ENCODE data around the gene DIRAS1.
"Not testable (repeated sequence)": the region's sequence is repeated elsewhere in the genome, so short reads cannot be mapped to it uniquely, and the experiment has no call there.

DIRAS1 gene

DNA sequence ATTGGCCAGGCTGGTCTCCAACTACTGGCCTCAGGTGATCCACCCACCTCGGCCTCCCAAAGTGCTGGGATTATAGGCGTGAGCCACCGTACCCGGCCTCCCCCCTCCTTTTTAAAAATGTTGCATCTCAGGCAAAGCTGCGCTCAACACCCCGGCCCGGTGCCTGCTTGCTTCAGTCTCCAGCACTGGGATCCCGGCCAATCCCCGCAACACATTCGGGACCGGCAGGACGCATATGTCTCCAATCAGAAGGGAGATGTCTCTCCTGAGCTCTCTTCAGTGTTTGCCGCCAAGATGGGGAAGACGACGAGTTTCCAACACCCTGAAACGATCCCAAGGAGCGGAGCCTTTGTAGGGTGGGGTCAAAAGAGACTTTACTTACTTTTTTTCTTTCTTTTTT lies 34.8 kb downstream of the DIRAS1 start:
- H3K4me1 ChIP-seq: peaks cover 39% of the 10 kb centered on the region
- no peak for TF ChIP-seq Cebpa-rat (IDR thresholded peaks at IDR 0.05)
- H3K9ac ChIP-seq: no peak overlapping the region
- H3K9me3 ChIP-seq: peaks cover 78% of the 10 kb centered on the region
- H3K4me2 ChIP-seq: no peak overlapping the region; the same call in 1 of the 2 replicates
- H3K4me3 ChIP-seq: no peak overlapping the region
- H3K27me3 ChIP-seq: no peaks in the 10 kb centered on the region
- peaks cover 17% of the 10 kb centered on the region for H4K20me1 ChIP-seq
- H3K36me3 ChIP-seq: peaks cover 94% of the 10 kb centered on the region
- H3K27ac ChIP-seq: no peak overlapping the region

DNA sequence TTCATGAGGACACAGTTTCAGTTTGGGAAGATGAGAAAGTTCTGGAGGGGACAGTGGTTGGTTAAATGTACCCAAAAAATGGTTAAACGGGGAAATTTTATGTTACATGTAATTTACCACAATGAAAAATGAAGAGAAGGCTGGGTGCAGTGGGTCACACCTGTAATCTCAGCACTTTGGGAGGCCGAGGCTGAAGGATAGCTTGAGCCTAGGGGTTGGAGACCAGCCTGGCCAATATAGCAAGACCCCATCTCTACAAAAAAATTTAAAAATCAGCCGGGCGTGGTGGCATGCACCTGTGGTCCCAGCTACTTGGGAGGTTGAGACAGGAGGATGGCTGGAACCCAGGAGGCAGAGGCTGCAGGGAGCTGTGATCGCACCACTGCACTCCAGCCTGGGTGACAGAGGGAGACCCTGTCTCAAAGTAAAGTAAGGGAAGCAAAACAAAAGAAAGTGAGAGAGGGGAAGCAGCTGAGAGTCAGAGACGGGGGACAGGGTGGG lies 35.9 kb downstream of the DIRAS1 start:
- Histone ChIP-seq H3K4me3 (no peak overlapping the region), H3K36me3 (peaks cover 85% of the 10 kb centered on the region), H3K4me1 (peaks cover 50% of the 10 kb centered on the region), H3K9me3 (peaks cover 67% of the 10 kb centered on the region), H4K20me1 (peaks cover 17% of the 10 kb centered on the region), H3K4me2 (peak overlapping the region; percentile 37; the same call in 1 of the 2 replicates), H3K9ac (no peak overlapping the region), H3K27ac (peak overlapping the region; percentile 22; the same call in 1 of the 2 replicates), H3K27me3 (no peaks in the 10 kb centered on the region)
- no peak for TF ChIP-seq Cebpa-rat (IDR thresholded peaks at IDR 0.05)

DNA sequence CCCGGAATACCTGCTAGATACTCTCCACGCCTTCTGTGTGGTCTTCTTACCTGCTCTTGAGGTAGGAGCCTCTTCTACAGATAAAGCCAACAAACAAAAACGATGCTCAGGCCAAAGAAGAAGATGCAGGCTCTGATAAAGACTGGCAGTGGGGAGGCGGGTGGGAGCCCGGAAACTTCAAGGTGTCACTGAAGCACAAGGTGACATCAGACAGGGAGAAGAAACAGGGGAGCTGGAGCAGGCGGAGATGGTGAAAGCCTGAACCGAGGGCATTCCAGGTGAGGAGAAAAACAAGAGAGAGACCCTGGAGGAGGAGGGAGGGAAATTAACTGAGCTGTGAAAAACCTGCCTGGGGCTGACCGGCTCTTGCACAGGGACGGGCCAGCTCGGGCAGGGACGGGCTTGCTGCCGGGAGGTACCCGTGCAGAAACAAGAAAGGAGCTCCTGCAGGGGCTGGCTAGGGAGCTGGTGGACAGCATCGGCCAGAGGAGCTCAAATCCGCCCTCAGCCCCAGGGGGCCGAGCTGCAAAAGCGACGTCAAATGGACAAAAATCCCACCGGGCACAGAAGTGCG lies 37.7 kb downstream of the DIRAS1 start:
- no peak for TF ChIP-seq Cebpa-rat (IDR thresholded peaks at IDR 0.05)
- Histone ChIP-seq H3K9ac (no peak overlapping the region), H3K4me3 (no peak overlapping the region), H3K27ac (0 out of 2 replicates have a peak overlapping the region, but pooled peaks have one; percentile 41), H3K4me2 (peak overlapping the region; percentile 32; the same call in 1 of the 2 replicates), H3K36me3 (peaks cover 85% of the 10 kb centered on the region), H3K4me1 (peaks cover 68% of the 10 kb centered on the region), H3K9me3 (peaks cover 52% of the 10 kb centered on the region), H3K27me3 (no peaks in the 10 kb centered on the region), H4K20me1 (peaks cover 33% of the 10 kb centered on the region)

DNA sequence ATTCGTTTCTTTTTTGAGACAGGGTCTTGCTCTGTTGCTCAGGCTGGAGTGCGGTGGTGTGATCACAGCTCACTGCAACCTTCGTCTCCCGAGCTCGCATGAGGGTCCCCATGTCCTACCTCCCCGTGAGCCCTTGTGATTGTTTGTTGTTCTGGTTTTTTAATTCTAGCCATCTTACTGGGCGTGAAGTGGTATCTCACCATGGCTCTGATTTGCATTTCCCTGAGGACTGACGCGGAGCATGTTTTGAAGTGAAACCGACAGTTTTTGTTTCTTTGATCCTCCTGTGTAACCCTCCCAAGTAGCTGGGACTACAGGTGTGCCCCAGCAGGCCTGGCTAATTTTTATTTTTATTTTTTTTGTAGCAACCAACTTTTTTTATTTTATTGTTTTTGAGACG lies 40.4 kb downstream of the DIRAS1 start:
- H3K4me2 ChIP-seq: peak overlapping the region; percentile 62

DNA sequence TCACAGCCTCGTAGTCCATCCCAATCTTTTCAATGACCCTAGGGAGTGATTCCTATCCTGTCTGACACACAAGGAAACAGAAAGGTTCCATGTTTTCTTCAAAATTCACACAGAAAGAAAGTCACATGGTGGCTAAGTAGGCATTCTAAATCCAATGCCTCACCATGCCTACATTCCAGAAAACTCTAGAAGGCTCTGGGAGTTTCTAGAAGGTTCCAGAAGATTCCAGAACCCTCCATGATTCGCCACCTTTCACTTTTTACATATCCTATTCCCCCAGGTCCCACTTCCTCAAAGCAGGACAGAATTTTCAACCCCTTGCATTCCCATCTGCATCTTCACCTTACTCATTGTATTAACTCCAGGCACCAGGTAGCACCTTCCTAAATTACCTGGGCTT lies 41.7 kb downstream of the DIRAS1 start:
- Histone ChIP-seq H3K27ac (peak overlapping the region; percentile 22; the same call in 1 of the 2 replicates), H3K4me3 (no peak overlapping the region), H3K9me3 (peaks cover 17% of the 10 kb centered on the region), H4K20me1 (peaks cover 66% of the 10 kb centered on the region), H3K4me1 (peaks cover 86% of the 10 kb centered on the region), H3K4me2 (peak overlapping the region; percentile 62; the same call in 1 of the 2 replicates), H3K9ac (no peak overlapping the region), H3K27me3 (no peaks in the 10 kb centered on the region), H3K36me3 (peaks cover 86% of the 10 kb centered on the region)
- TF ChIP-seq Cebpa-rat (IDR thresholded peaks at IDR 0.05): no peak

More for the DNA sequence above, 40.4 kb downstream of the DIRAS1 start:
- Histone ChIP-seq H3K9ac (no peak overlapping the region), H4K20me1 (peaks cover 59% of the 10 kb centered on the region), H3K27me3 (no peaks in the 10 kb centered on the region), H3K4me3 (peak overlapping the region; percentile 28; the same call in 1 of the 2 replicates), H3K27ac (peak overlapping the region; percentile 68; the same call in 1 of the 2 replicates), H3K36me3 (peaks cover 83% of the 10 kb centered on the region), H3K9me3 (peaks cover 25% of the 10 kb centered on the region), H3K4me1 (peaks cover 89% of the 10 kb centered on the region)
- TF ChIP-seq Cebpa-rat (IDR thresholded peaks at IDR 0.05): no peak

DNA sequence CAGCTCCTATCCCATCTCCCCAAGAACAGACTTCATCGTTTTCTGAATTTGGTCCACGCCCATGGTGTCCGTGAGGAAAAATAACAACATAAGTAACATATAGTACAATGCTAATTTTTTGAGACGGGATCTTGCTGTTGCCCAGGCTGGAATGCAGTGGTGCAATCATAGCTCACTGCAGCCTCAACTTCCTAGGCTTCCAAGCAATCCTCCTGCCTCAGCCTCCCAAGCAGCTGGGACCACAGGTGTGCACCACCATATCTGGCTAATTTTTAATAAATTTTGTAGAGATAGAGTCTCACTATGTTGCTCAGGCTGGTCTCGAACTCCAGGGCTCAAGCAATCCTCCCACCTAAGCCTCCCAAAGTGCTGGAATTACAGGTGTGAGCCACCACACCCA lies 42.2 kb downstream of the DIRAS1 start:
- peaks cover 69% of the 10 kb centered on the region for H4K20me1 ChIP-seq
- H3K9me3 ChIP-seq: peaks cover 14% of the 10 kb centered on the region; the same call in 1 of the 2 replicates
- H3K27me3 ChIP-seq, H3K9ac ChIP-seq, H3K4me3 ChIP-seq, H3K27ac ChIP-seq: not testable (repeated sequence)
- peaks cover 86% of the 10 kb centered on the region for H3K36me3 ChIP-seq
- H3K4me1 ChIP-seq: peaks cover 85% of the 10 kb centered on the region
- peak overlapping the region; percentile 47 for H3K4me2 ChIP-seq

DNA sequence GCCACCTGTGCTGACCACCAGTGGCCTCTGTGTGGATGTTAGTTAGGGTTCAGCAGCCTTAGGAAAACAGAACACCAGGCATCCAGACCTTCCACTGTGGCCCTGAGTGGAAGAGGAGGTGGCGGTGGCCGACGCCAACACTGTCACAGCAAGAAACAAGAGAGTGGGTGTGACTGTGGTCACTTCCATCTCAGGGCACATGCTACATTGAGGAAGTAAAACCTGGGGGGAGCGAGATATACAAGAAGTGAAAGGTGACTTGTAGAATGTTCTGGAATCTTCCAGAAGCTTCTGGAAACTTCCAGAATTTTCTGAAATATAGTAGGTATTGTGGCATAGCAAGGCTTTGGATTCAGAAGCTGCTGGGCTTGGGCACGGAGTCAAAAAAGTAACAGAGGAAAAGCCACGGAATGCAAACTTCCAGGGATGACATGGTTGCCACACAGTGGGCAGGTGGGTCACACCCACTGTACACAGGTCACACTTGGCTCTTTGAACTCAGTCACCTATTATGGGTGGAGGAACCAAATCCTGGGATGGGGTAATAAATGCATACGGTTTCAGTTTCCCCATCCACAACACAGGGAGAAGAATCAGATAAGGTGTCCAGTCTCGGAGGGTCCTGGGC lies 43.0 kb downstream of the DIRAS1 start:
- Histone ChIP-seq H3K27me3 (no peaks in the 10 kb centered on the region), H4K20me1 (peaks cover 70% of the 10 kb centered on the region), H3K9me3 (peaks cover 13% of the 10 kb centered on the region; the same call in 1 of the 2 replicates), H3K27ac (no peak overlapping the region), H3K4me1 (peaks cover 77% of the 10 kb centered on the region), H3K36me3 (peaks cover 84% of the 10 kb centered on the region), H3K9ac (peak overlapping the region; percentile 27; the same call in 1 of the 2 replicates), H3K4me2 (peak overlapping the region; percentile 47), H3K4me3 (no peak overlapping the region)
- TF ChIP-seq Cebpa-rat (IDR thresholded peaks at IDR 0.05): no peak

DNA sequence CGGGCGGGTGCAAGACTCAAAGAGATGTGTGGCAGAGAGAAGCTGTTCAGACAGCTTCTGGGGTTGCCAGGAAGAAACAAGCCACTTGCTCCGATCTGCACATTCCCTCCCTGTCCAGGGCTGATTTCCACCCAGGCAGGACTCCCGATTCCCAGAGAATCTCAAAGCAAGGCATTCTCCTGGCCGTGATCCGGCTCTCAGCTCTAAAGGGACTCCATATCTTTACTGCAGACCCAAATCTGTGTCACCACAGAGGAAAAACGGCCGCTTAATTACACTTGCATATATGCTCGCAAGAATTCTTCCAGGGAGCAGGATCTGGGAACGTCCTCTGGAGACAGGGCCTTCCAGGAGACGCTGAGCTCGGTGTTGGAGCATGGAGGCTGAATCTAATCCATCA lies 44.3 kb downstream of the DIRAS1 start:
- Histone ChIP-seq H3K27ac (no peak overlapping the region), H3K4me1 (peaks cover 69% of the 10 kb centered on the region), H3K9me3 (0 out of 2 replicates have a peak, but pooled peaks cover 2% of the 10 kb centered on the region), H3K9ac (no peak overlapping the region), H3K27me3 (no peaks in the 10 kb centered on the region), H3K4me2 (no peak overlapping the region), H3K36me3 (peaks cover 83% of the 10 kb centered on the region), H4K20me1 (peaks cover 84% of the 10 kb centered on the region), H3K4me3 (no peak overlapping the region)
- TF ChIP-seq Cebpa-rat (IDR thresholded peaks at IDR 0.05): no peak

DNA sequence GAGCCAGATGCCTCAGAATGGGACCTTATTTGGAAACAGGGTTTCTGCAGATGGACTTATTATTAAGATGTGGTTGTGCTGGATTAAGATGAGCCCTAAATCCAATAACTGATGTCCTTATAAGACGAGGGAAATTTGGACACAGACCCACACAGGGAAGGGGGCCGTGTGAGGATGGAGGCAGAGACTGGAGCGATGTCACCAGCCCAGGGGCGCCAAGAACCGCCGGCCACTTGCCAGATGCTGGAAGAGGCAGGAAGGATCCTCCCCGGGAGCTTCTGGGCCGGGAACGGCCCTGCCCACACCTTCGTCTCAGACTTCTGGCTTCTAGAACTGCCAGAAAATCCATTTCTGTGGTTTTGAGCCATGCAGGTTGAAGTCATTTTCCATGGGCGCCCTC lies 45.3 kb downstream of the DIRAS1 start:
- H3K27ac ChIP-seq: no peak overlapping the region
- no peaks in the 10 kb centered on the region for H3K27me3 ChIP-seq
- H3K36me3 ChIP-seq: peaks cover 84% of the 10 kb centered on the region
- peaks cover 93% of the 10 kb centered on the region for H4K20me1 ChIP-seq
- H3K4me2 ChIP-seq: no peak overlapping the region
- no peak for TF ChIP-seq Cebpa-rat (IDR thresholded peaks at IDR 0.05)
- H3K4me3 ChIP-seq: no peak overlapping the region
- no peaks in the 10 kb centered on the region for H3K9me3 ChIP-seq
- no peak overlapping the region for H3K9ac ChIP-seq
- peaks cover 69% of the 10 kb centered on the region for H3K4me1 ChIP-seq

DNA sequence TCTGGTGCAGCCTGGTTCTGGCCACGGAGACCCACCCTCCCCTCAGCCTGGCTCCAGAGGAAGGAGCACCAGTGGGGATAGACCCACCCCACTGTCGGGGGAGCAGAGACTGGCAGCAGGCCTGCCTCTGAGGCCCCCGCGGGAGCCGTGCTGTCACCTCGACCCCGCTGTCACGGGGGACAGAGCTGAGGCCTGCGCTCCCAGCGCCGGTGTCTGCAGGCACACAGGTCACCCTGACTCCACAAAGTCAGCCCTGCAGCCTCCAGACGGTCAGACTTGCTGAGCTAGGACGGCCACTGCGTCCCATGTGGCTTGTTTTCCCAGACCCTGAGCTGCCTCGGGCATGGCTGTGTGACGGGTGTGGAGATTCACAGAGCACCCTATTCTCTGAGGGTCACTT lies 51.0 kb downstream of the DIRAS1 start:
- Histone ChIP-seq H3K9ac (peak overlapping the region; percentile 17; the same call in 1 of the 2 replicates), H3K27ac (peak overlapping the region; percentile 60), H3K4me3 (no peak overlapping the region), H3K27me3 (no peaks in the 10 kb centered on the region), H4K20me1 (peaks cover 100% of the 10 kb centered on the region), H3K9me3 (no peaks in the 10 kb centered on the region), H3K4me2 (peak overlapping the region; percentile 62), H3K4me1 (peaks cover 56% of the 10 kb centered on the region), H3K36me3 (peaks cover 86% of the 10 kb centered on the region)
- TF ChIP-seq Cebpa-rat (IDR thresholded peaks at IDR 0.05): no peak
